Prostate gland (tissue), 2 donors: ENCODE results near the gene SYMPK. TPM values are rescaled to one million over a fixed set of nuclear protein-coding genes. Genes with fewer than 3 reads are reported as not detected.

Experiments used
- DNase-seq: peaks from one replicate; pipeline ENCODE4 v3.0.0-alpha.2; 2019; ENCODE audit warnings: low spot score
- H3K27ac ChIP-seq, 2 donors: fragments of 200-600 bp; sonication (generic); 2 replicates each; pipeline ENCODE4 v1.5.1; 2017 to 2019
- H3K27me3 ChIP-seq: fragments of 200-600 bp; sonication (generic); replicated peaks from 2 replicates; pipeline ENCODE4 v1.5.1; 2019; ENCODE audit not compliant: insufficient read depth
- H3K36me3 ChIP-seq, 2 donors: fragments of 200-600 bp; sonication (generic); 1 replicate in 1 of 2; 2 replicates in 1 of 2; pipeline versions ENCODE4 v1.5.1 to v1.8.1; 2017 to 2019
- H3K4me1 ChIP-seq: fragments of 200-600 bp; sonication (generic); replicated peaks from 2 replicates; pipeline ENCODE4 v1.5.1; 2019
- H3K4me3 ChIP-seq, 2 donors: fragments of 200-600 bp; sonication (generic); 2 replicates each; pipeline ENCODE4 v1.5.1; 2017 to 2019
- H3K9me3 ChIP-seq: fragments of 200-600 bp; sonication (generic); 2 replicates; pipeline ENCODE4 v1.5.1; 2017
- CTCF ChIP-seq, 4 experiments: fragments of 200-600 bp in 2 of 4; fragments of 450-650 bp in 2 of 4; sonication (generic) in 2 of 4; IDR thresholded peaks; 1 replicate in 3 of 4; 2 replicates in 1 of 4; pipeline ENCODE4 v1.5.1; 2016 to 2019; ENCODE audit warnings: antibody characterized with exemption in 4 of 4, mild to moderate bottlenecking in 2 of 4, moderate library complexity in 2 of 4
- POLR2A ChIP-seq: fragments of 450-650 bp; IDR thresholded peaks from one replicate; pipeline ENCODE4 v1.6.1; 2016; ENCODE audit warnings: antibody characterized with exemption, mild to moderate bottlenecking
- POLR2AphosphoS5 ChIP-seq: sonication (generic); formaldehyde crosslinking; IDR thresholded peaks from one replicate; pipeline ENCODE4 v1.6.1; 2017; ENCODE audit warnings: antibody characterized with exemption
- WGBS: methylation state at CpG from one replicate; pipeline ENCODE4 v1.1.5; 2018; 5-methylcytosine and 5-hydroxymethylcytosine counted together
- intact Hi-C: fragments of 100-400 bp; cut with DNase I; formaldehyde crosslinking; loops from one replicate; pipeline ENCODE4 v1.14.2; 2022
- total RNA-seq, 2 donors: library from RNA; depleted of rRNA; stranded (reverse); fragments of >200 nt; gene quantifications; one replicate each; pipeline ENCODE4 v1.1.0, GENCODE V29; 2016

The SYMPK gene
- total RNA-seq, 2 donors from 2014 or later, result 76.4 to 104 TPM

- WGBS, result under 1% methylated on average over 64 of the region's 102 CpGs
- DNase-seq, result peak; percentile 73
- TF ChIP-seq POLR2AphosphoS5 (peak; percentile 49), POLR2A (peak; percentile 28), CTCF (IDR thresholded peaks at IDR 0.05) (peak in 1 of 4 experiments; percentile 6)
- Histone ChIP-seq H3K36me3 (no peaks in the 10 kb centered on the region), H3K4me1 (peaks cover 34% of the 10 kb centered on the region), H3K27ac (peak overlapping the region; percentile 97 to 99), H3K4me3 (peak overlapping the region; percentile 79 to 83), H3K27me3 (no peaks in the 10 kb centered on the region), H3K9me3 (no peaks in the 10 kb centered on the region)
- intact Hi-C loops, result loop anchor here (5.0 kb wide), 2 partner anchors 51 to 76 kb away; partner anchors contain the start of genes QPCTL and SNRPD2
Observed at GRCh38 chr19:45767881-45768654, 94.9 kb downstream of the SYMPK start.

- Histone ChIP-seq H3K27me3 (no peaks in the 10 kb centered on the region), H3K4me1 (peaks cover 34% of the 10 kb centered on the region), H3K27ac (peak overlapping the region; percentile 97 to 99), H3K4me3 (peak overlapping the region; percentile 79 to 83), H3K9me3 (no peaks in the 10 kb centered on the region), H3K36me3 (no peaks in the 10 kb centered on the region)
- DNase-seq, result peak; percentile 83
- TF ChIP-seq POLR2AphosphoS5 (peak; percentile 91), POLR2A (peak; percentile 91), CTCF (IDR thresholded peaks at IDR 0.05) (peak in 1 of 4 experiments; percentile 6)
- under 1% methylated on average over 31 of the region's 31 CpGs for WGBS
- intact Hi-C loops, result loop anchor here (5.0 kb wide), 2 partner anchors 50 to 75 kb away; partner anchors contain the start of genes QPCTL and SNRPD2
Observed at GRCh38 chr19:45767410-45767880, 95.5 kb downstream of the SYMPK start.

GRCh38 chr19:45766869-45767346, 96.0 kb downstream of the SYMPK start:
- DNase-seq, result no peak
- no peak for TF ChIP-seq POLR2A
- no peak for TF ChIP-seq POLR2AphosphoS5
- TF ChIP-seq CTCF (IDR thresholded peaks at IDR 0.05), result no peak
- H3K4me1 ChIP-seq, result peaks cover 34% of the 10 kb centered on the region
- no peaks in the 10 kb centered on the region for H3K36me3 ChIP-seq
- peak overlapping the region; percentile 97 to 99 for H3K27ac ChIP-seq
- H3K4me3 ChIP-seq, result peak overlapping the region; percentile 79 to 83
- H3K9me3 ChIP-seq, result no peaks in the 10 kb centered on the region
- no peaks in the 10 kb centered on the region for H3K27me3 ChIP-seq
- intact Hi-C loops, result loop anchor here (5.0 kb wide), 2 partner anchors 50 to 75 kb away; partner anchors contain the start of genes QPCTL and SNRPD2
- 7% methylated on average over 22 of the region's 24 CpGs for WGBS

- Histone ChIP-seq H3K9me3 (no peaks in the 10 kb centered on the region), H3K4me1 (peaks cover 34% of the 10 kb centered on the region), H3K27me3 (no peaks in the 10 kb centered on the region), H3K36me3 (no peaks in the 10 kb centered on the region), H3K4me3 (peak overlapping the region; percentile 79 to 83), H3K27ac (peak overlapping the region; percentile 97 to 99)
- no peak for TF ChIP-seq POLR2A
- TF ChIP-seq POLR2AphosphoS5, result no peak
- TF ChIP-seq CTCF (IDR thresholded peaks at IDR 0.05), result no peak
- intact Hi-C loops, result loop anchor here (5.0 kb wide), 2 partner anchors 49 to 74 kb away; partner anchors contain the start of genes QPCTL and SNRPD2
- DNase-seq, result no peak
- WGBS, result 44% methylated on average over 16 of the region's 17 CpGs
Observed at GRCh38 chr19:45766296-45766868, 96.6 kb downstream of the SYMPK start.
